Keratinocyte (primary cell): ENCODE results near the gene PACS2. TPM values are rescaled to one million over a fixed set of nuclear protein-coding genes. Genes with fewer than 3 reads are reported as not detected.
A peak's percentile ranks its signal among the peaks of the same experiment; 100 is the strongest.

ENCODE experiments used
- DNase-seq: peaks from one replicate; pipeline ENCODE4 v3.0.0-alpha.2; 2011; ENCODE audit warnings: low read depth, missing footprints, low spot score
- FAIRE-seq: peaks from 2 replicates; lab custom pipeline; 2011; peaks lifted over from hg19 to GRCh38; lab: Jason Lieb, UNC
- H2AFZ ChIP-seq: 2 replicates; pipeline ENCODE4 v1.6.0; 2012; ENCODE audit warnings: low read length, control low read depth, inconsistent platforms; ENCODE audit not compliant: control insufficient read depth
- H3K27ac ChIP-seq: 2 replicates; pipeline ENCODE4 v1.5.1; 2011; ENCODE audit warnings: low read length; ENCODE audit not compliant: control insufficient read depth, insufficient read depth
- H3K27me3 ChIP-seq: 3 replicates; pipeline ENCODE4 v1.6.0; 2011; ENCODE audit warnings: low read length; ENCODE audit not compliant: control insufficient read depth, insufficient read depth; ENCODE audit errors: extremely low read depth
- H3K36me3 ChIP-seq, 2 experiments: 2 replicates in 1 of 2; 3 replicates in 1 of 2; pipeline ENCODE4 v1.5.1; 2011; ENCODE audit warnings: low read length in 2 of 2, mild to moderate bottlenecking in 1 of 2; ENCODE audit not compliant: control insufficient read depth in 2 of 2, insufficient read depth in 2 of 2; ENCODE audit errors: extremely low read depth in 1 of 2
- H3K4me1 ChIP-seq: 3 replicates; pipeline ENCODE4 v1.5.1; 2011; ENCODE audit warnings: low read length; ENCODE audit not compliant: control insufficient read depth, insufficient read depth; ENCODE audit errors: extremely low read depth
- H3K4me2 ChIP-seq: 3 replicates; pipeline ENCODE4 v1.6.0; 2011; ENCODE audit warnings: low read depth, low read length; ENCODE audit not compliant: control insufficient read depth, insufficient read depth; ENCODE audit errors: extremely low read depth
- H3K4me3 ChIP-seq, 3 experiments: fragments of 200-600 bp in 1 of 3; sonication (generic) in 1 of 3; 2 replicates in 2 of 3; 3 replicates in 1 of 3; pipeline ENCODE4 v1.5.1; 2011 to 2016; ENCODE audit warnings: low read length in 3 of 3, mild to moderate bottlenecking in 3 of 3, control low read depth in 2 of 3, inconsistent platforms in 1 of 3, low read depth in 1 of 3, mixed read lengths in 1 of 3, mixed run types in 1 of 3, moderate library complexity in 1 of 3; ENCODE audit not compliant: control insufficient read depth in 2 of 3, insufficient read depth in 2 of 3; ENCODE audit errors: extremely low read depth in 1 of 3
- H3K79me2 ChIP-seq: 2 replicates; pipeline ENCODE4 v1.6.0; 2012; ENCODE audit warnings: low read length; ENCODE audit not compliant: control insufficient read depth, insufficient read depth
- H3K9ac ChIP-seq: 3 replicates; pipeline ENCODE4 v1.6.0; 2011; ENCODE audit warnings: low read length; ENCODE audit not compliant: control insufficient read depth, insufficient read depth; ENCODE audit errors: extremely low read depth
- H3K9me1 ChIP-seq: 3 replicates; pipeline ENCODE4 v1.6.0; 2011; ENCODE audit warnings: low read length; ENCODE audit not compliant: control insufficient read depth, insufficient read depth; ENCODE audit errors: extremely low read depth
- H3K9me3 ChIP-seq: 2 replicates; pipeline ENCODE4 v1.5.1; 2012; ENCODE audit warnings: low read depth, low read length; ENCODE audit not compliant: control insufficient read depth
- H4K20me1 ChIP-seq: 3 replicates; pipeline ENCODE4 v1.6.0; 2011; ENCODE audit warnings: low read length; ENCODE audit not compliant: control insufficient read depth, insufficient read depth; ENCODE audit errors: extremely low read depth
- CTCF ChIP-seq, 3 experiments: IDR thresholded peaks in 1 of 3; conservative IDR thresholded peaks in 1 of 3; optimal IDR thresholded peaks in 1 of 3; 2 replicates in 2 of 3; 3 replicates in 1 of 3; pipeline versions ENCODE3 to v1.5.1; 2011; ENCODE audit warnings: low read length in 3 of 3, mild to moderate bottlenecking in 3 of 3, moderate library complexity in 2 of 3, control low read depth in 1 of 3, inconsistent platforms in 1 of 3; ENCODE audit not compliant: insufficient read depth in 2 of 3; ENCODE audit errors: extremely low read depth in 1 of 3
- EZH2 ChIP-seq: IDR thresholded peaks from one replicate; pipeline ENCODE4 v1.6.1; 2012; ENCODE audit warnings: inconsistent platforms, mild to moderate bottlenecking, low read length, moderate library complexity
- dilution Hi-C: fragments of 300-500 bp; cut with MboI; formaldehyde crosslinking; loops from one replicate; pipeline ENCODE4 v1.7.0; 2020; ENCODE audit warnings: low sequenced_read_pairs; ENCODE audit not compliant: extremely low pct_ligation_motif_present
- polyA plus RNA-seq, 5 experiments: library from polyadenylated mRNA; depleted of rRNA in 3 of 5; stranded (reverse) in 3 of 5; stranded (forward) in 1 of 5; unstranded in 1 of 5; fragments of >200 nt; gene quantifications; 1 replicate in 1 of 5; 2 replicates in 3 of 5; 3 replicates in 1 of 5; pipeline versions ENCODE4 v1.2.1 to v1.2.3, GENCODE V29; 2011 to 2012; ENCODE audit warnings: missing spikeins in 2 of 5, low read depth in 1 of 5, low replicate concordance in 1 of 5

PACS2 gene
- polyA plus RNA-seq, 1 donor (not counting 4 experiments of a cell fraction or from before 2014, with no cell fraction given) = 11.8 TPM

- Histone ChIP-seq H3K9ac (no peak overlapping the region), H3K27ac (no peak overlapping the region), H3K4me2 (peak overlapping the region; percentile 56), H4K20me1 (no peaks in the 10 kb centered on the region), H3K27me3 (peaks cover 12% of the 10 kb centered on the region), H3K9me1 (no peaks in the 10 kb centered on the region), H3K4me1 (peaks cover 4% of the 10 kb centered on the region), H3K4me3 (peak overlapping the region in 2 of 3 experiments; percentile 43 to 53), H2AFZ (peak overlapping the region; percentile 60), H3K9me3 (no peaks in the 10 kb centered on the region), H3K36me3 (no peaks in the 10 kb centered on the region), H3K79me2 (peaks cover 6% of the 10 kb centered on the region)
- dilution Hi-C loops = no loop called here
- no peak for TF ChIP-seq EZH2
- DNase-seq = no peak
- no peak for FAIRE-seq
Measured at GRCh38 chr14:105415481-105416428, 101.2 kb downstream of the PACS2 start.

DNA sequence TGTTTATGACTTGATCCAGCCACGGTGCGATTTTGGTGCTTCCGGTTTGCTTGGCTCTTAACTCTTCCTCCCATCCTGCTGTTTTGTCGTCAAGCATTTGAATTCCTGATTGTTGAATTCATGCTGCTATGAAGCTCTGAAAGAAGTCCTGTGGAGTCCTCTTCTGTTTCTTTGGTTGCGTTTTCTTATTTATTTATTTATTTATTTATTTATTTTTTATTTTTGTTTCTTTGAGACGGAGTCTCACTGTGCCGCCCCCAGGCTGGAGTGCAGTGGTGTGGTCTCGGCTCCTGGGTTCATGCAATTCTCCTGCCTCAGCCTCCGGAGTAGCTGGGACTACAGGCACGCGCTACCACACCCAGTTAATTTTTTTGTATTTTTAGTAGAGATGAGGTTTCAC is 102.1 kb downstream of the PACS2 start:
- no peak overlapping the region for H3K9ac ChIP-seq
- no peak overlapping the region for H2AFZ ChIP-seq
- no peaks in the 10 kb centered on the region for H3K36me3 ChIP-seq
- no peaks in the 10 kb centered on the region for H4K20me1 ChIP-seq
- dilution Hi-C loops = no loop called here
- H3K4me2 ChIP-seq = no peak overlapping the region
- no peaks in the 10 kb centered on the region for H3K9me3 ChIP-seq
- no peaks in the 10 kb centered on the region for H3K9me1 ChIP-seq
- FAIRE-seq = no peak
- TF ChIP-seq EZH2 (no peak), CTCF (optimal IDR thresholded peaks at IDR 0.05 in 1 of 3, IDR thresholded peaks at IDR 0.05 in 1 of 3, conservative IDR thresholded peaks at IDR 0.05 in 1 of 3; ENCODE audit: extremely low read depth in 1 of 3, insufficient read depth in 2 of 3, low read length in 3 of 3) (no peak)
- H3K27ac ChIP-seq = no peak overlapping the region
- peaks cover 10% of the 10 kb centered on the region for H3K4me1 ChIP-seq
- H3K4me3 ChIP-seq = no peak overlapping the region
- peaks cover 15% of the 10 kb centered on the region for H3K79me2 ChIP-seq
- no peak for DNase-seq
- peaks cover 7% of the 10 kb centered on the region for H3K27me3 ChIP-seq
